ENCODE results near the gene ADAMTS9.

DNA sequence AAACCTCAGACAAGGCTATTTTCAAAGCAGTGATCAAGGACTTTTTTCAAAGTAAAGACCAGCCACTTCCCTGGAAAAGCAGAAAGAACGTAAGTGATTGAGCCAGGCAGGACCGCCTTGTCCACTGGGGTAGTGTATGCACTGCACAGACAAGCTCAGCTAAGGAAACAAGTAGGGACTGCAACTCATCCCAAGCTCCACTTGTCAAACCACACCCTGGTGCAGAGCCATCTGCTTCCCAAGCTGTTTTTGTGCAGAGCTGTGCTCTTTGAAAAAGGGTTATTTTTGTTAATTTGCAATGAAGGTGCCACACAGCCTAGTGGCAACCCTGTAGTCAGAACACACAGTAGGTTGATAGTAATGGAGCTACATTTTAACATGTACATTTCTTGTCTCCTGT is 193.3 kb downstream of the ADAMTS9 start:
- TF ChIP-seq, protein P1, sequence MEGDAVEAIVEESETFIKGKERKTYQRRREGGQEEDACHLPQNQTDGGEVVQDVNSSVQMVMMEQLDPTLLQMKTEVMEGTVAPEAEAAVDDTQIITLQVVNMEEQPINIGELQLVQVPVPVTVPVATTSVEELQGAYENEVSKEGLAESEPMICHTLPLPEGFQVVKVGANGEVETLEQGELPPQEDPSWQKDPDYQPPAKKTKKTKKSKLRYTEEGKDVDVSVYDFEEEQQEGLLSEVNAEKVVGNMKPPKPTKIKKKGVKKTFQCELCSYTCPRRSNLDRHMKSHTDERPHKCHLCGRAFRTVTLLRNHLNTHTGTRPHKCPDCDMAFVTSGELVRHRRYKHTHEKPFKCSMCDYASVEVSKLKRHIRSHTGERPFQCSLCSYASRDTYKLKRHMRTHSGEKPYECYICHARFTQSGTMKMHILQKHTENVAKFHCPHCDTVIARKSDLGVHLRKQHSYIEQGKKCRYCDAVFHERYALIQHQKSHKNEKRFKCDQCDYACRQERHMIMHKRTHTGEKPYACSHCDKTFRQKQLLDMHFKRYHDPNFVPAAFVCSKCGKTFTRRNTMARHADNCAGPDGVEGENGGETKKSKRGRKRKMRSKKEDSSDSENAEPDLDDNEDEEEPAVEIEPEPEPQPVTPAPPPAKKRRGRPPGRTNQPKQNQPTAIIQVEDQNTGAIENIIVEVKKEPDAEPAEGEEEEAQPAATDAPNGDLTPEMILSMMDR (IDR thresholded peaks at IDR 0.05): no peak
- no peak for TF ChIP-seq POLR2AphosphoS5 (IDR thresholded peaks at IDR 0.05)
